ENCODE results near the gene ACY1.

The ACY1 gene

DNA sequence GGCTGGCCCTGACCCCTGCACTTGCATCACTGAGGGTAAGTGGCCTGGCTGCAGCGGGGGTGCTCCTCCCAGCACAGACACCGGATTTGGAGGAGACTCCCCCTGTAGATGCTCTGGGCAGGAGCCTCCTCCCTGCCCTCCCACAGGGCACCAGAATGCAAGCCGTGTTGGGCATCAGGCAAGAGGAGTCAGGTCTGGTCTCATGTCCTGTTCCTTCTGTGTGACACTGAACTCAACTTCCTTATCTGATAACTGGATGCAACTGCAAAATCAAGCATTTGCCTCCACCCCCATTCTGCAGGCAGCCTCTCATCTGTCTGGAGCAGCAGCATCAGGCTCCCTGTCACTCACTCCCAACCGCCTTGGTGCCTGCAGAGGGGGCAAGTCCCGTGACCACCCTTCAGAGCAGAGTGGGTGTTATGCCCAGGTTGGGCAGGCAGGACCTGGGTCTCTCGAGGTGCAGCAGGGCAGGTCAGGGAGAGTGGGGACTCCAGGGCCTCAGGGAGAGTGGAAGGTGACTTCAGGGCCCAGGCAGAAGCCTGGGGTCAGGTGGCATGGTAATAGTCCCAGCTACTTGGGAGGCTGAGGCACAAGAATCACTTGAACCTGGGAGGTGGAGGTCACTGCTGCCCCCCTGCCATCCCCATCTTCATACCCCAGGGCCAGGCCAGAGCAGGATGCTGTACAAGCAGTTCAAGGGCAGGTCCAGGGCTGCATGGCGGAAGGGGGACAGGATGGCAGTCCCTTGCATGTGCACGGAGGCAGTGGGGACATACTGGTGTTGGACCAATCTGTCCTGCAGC is 22.9 kb downstream of the ACY1 start:
- Histone ChIP-seq H3K4me3 (ENCODE audit: low read depth, low read length) (peak overlapping the region; percentile 27), H3K9me3 (ENCODE audit: severe bottlenecking) (no peaks in the 10 kb centered on the region), H3K36me3 (no peaks in the 10 kb centered on the region), H3K27ac (peak overlapping the region; percentile 61), H3K27me3 (ENCODE audit: insufficient read depth, low read depth, severe bottlenecking) (peaks cover 2% of the 10 kb centered on the region)
- TF ChIP-seq CTCF (IDR thresholded peaks at IDR 0.05; ENCODE audit: low read depth, low read length) = no peak
- DNase-seq = no peak

- Histone ChIP-seq H3K27ac (no peak overlapping the region), H3K36me3 (no peaks in the 10 kb centered on the region), H3K9me3 (ENCODE audit: severe bottlenecking) (no peaks in the 10 kb centered on the region), H3K27me3 (ENCODE audit: insufficient read depth, low read depth, severe bottlenecking) (peaks cover 2% of the 10 kb centered on the region), H3K4me3 (ENCODE audit: low read depth, low read length) (no peak overlapping the region)
- no peak for DNase-seq
- no peak for TF ChIP-seq CTCF (IDR thresholded peaks at IDR 0.05; ENCODE audit: low read depth, low read length)
Measured at GRCh38 chr3:52006820-52007133, 23.4 kb downstream of the ACY1 start.

- Histone ChIP-seq H3K27me3 (ENCODE audit: insufficient read depth, low read depth, severe bottlenecking) (no peaks in the 10 kb centered on the region), H3K9me3 (ENCODE audit: severe bottlenecking) (no peaks in the 10 kb centered on the region), H3K4me3 (ENCODE audit: low read depth, low read length) (no peak overlapping the region), H3K27ac (no peak overlapping the region), H3K36me3 (no peaks in the 10 kb centered on the region)
- DNase-seq = no peak
- no peak for TF ChIP-seq CTCF (IDR thresholded peaks at IDR 0.05; ENCODE audit: low read depth, low read length)
Measured at GRCh38 chr3:52007291-52007690, 24.0 kb downstream of the ACY1 start.

DNA sequence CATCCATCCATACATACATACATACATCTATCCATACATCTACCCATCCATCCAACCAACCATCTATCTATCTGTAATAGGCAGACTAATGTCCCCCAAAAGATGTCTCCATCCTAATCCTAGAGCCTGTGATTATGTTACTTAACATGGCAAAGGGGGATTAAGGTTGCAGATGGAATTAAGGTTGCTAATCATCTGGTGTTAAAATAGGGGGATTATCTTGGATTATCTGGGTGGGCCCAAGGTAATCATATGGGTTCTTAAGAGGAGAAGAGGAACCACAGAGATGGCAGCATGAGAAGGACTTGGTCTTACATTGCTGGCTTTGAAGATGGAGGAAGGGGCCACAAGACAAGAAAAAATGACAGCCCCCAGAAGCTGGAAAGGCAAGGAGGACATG is 27.1 kb downstream of the ACY1 start:
- Histone ChIP-seq H3K27me3 (ENCODE audit: insufficient read depth, low read depth, severe bottlenecking) (no peaks in the 10 kb centered on the region), H3K27ac (no peak overlapping the region), H3K9me3 (ENCODE audit: severe bottlenecking) (no peaks in the 10 kb centered on the region), H3K4me3 (ENCODE audit: low read depth, low read length) (no peak overlapping the region), H3K36me3 (no peaks in the 10 kb centered on the region)
- peak; percentile 43 for DNase-seq
- TF ChIP-seq CTCF (IDR thresholded peaks at IDR 0.05; ENCODE audit: low read depth, low read length) = no peak

DNA sequence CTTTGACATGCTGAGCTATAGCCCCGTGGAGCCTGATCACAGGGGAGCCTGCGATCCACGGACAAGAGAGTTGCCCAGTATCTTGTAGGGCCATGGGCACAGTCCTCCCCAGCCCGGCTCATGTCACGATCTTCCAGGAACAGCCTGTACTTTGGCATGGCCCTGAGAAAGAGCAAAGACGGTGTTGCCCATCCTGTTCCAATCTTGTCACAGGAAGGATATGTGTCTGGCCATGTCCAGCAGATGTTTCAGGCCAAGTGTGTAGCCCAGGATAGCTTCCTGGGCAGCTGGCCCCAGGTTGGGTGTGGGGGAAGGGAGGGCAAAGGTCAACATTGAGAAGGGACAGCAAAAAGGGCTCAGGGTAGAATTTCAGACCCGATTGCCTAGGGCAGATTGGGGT is 29.4 kb downstream of the ACY1 start:
- Histone ChIP-seq H3K36me3 (no peaks in the 10 kb centered on the region), H3K9me3 (ENCODE audit: severe bottlenecking) (no peaks in the 10 kb centered on the region), H3K4me3 (ENCODE audit: low read depth, low read length) (no peak overlapping the region), H3K27me3 (ENCODE audit: insufficient read depth, low read depth, severe bottlenecking) (no peaks in the 10 kb centered on the region), H3K27ac (no peak overlapping the region)
- no peak for TF ChIP-seq CTCF (IDR thresholded peaks at IDR 0.05; ENCODE audit: low read depth, low read length)
- DNase-seq = no peak
